CD4-positive, alpha-beta T cell treated with Interleukin-12 subunit alpha and Interleukin-12 subunit beta, for 1 hour (primary cell): ENCODE results near the gene CAT.

ENCODE experiments used
- DNase-seq: peaks from one replicate; pipeline ENCODE4 v3.0.0-alpha.2; 2020

CAT gene

DNA sequence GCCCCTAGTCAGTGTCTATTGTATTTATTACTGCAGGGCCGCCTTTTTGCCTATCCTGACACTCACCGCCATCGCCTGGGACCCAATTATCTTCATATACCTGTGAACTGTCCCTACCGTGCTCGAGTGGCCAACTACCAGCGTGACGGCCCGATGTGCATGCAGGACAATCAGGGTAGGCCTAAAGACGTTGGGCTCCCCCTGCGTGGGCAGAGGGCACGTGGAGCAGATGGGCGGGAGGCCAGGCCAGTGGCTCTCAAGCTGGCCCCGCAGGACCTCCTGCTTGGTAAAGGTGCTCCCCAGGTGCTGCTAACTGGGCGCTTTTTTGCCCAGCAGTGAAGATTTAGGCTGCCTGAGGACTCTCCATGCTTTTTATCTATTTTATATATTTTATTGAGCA is 22.5 kb downstream of the CAT start:
- no peak for DNase-seq

- DNase-seq: no peak
These were observed 25.9 kb downstream of the CAT start for GRCh38 chr11:34464591-34465051.

- DNase-seq: no peak
These were observed 28.2 kb downstream of the CAT start for GRCh38 chr11:34466802-34467488.

GRCh38 chr11:34468209-34468841 is 29.6 kb downstream of the CAT start:
- peak; percentile 36 for DNase-seq

GRCh38 chr11:34473603-34474169 is 35.0 kb downstream of the CAT start:
- no peak for DNase-seq

DNA sequence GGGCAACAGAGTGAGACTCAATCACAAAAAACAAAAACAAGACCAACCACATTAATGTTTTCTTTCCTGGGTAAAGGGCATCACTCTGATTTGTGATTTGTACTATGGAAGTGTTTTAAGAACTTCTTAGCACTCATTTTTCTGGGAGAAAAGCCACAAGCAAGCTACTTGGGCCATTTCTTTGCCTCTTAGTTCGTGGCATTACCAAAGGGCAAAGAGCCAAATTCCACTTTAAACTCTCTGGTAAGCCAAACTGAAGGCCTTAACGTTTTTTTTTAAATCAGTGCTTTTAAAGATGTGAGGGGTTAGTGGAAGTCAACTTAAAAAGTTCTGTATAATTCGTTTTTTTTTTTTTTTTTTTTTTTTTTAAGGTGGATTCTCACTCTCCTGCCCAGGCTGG is 36.9 kb downstream of the CAT start:
- no peak for DNase-seq

- DNase-seq: no peak
These were observed 38.1 kb downstream of the CAT start for GRCh38 chr11:34476849-34477248.

DNA sequence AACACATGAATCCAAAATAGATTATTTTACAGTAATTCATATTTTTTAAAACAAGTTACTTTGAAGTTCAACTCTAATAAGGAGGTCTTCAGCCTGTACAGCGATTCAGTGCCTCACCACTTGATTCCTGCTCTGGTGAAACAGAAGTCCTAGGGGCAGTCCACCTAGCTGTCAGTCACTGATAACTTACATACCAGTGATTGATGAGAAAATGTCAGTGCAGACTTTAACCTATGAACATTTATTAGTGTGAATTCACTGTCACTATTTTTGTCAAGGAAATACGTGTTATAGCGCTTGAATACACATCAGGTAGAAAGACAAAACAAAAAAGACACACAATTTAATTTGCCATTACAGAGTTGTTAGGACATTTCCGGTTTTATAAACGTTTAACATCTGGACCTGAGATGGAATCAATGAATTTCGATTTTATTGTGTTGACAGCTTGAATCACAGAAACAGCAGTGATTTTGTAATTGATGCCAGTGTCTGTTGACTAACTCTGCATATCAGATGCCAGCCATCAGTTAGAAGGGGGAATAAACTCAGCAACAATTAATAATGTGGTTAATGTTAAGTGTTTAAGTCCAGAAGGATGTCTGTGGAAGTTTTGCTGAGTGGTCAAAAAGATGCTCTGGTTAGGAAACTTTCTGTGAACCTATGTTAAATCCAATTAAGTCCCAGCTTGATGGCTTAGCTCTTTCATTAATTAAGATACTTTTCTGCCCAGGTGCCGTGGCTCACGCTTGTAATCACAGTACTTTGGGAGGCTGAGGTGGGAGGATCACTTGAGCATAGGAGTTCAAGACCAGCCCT is 40.3 kb downstream of the CAT start:
- no peak for DNase-seq

GRCh38 chr11:34480314-34480713 is 41.6 kb downstream of the CAT start:
- DNase-seq: no peak

DNA sequence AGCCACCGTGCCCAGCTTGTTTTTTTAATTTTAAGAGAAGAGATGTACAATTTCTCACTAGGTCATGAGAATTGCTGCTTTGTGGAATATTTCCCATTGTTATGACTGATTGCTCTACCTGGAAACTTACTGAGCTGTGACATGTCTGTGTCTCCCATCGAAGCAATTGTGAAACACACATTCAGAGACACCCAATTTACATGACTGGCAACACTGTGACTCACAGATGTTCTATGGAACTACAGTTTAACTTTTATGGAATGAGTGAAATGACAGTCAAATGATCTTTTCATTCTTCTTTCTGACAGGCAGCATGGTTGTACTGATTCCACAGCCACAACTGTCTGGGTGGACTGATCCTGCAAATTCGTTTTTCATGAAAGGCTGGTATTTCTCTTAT is 42.6 kb downstream of the CAT start:
- DNase-seq: no peak

GRCh38 chr11:34483106-34483874 is 44.6 kb downstream of the CAT start:
- DNase-seq: no peak

GRCh38 chr11:34487430-34487829 is 48.7 kb downstream of the CAT start:
- no peak for DNase-seq

DNA sequence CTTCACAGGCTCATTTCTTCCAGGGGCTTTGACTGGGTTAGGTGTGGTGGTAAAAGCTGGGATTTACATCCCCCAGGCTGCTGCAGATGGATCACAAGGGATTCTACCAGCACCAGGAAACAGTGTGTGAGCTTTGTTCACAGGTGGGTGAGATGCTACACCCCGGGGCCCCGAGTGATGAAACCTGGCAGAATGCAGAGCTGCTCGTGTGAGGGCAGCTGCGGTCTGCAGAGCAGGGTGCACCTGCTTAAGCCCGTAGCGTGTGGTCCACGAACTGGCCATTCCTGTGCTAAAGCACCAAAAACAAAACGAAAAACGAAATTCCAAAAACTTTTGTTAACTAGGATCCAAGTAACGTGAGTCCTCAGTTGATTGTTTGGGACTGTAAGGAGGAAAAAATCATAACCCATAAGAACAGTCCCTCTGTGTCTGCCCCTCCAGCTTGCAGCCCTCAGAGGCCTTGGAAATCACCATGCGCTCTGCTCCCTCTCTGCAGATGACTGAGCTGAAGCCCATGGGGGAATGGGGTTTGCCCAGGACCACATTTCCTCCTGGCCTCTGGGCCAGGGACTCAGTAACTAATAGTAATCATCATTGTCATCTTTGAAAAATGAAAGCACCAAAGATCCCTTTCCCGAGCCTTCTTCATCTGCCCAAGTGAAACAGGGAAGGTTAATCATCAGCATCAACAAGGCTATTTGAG is 50.3 kb downstream of the CAT start:
- DNase-seq: no peak

- DNase-seq: no peak
These were observed 51.6 kb downstream of the CAT start for GRCh38 chr11:34490304-34490703.

GRCh38 chr11:34492806-34493414 is 54.2 kb downstream of the CAT start:
- peak; percentile 47 for DNase-seq

DNA sequence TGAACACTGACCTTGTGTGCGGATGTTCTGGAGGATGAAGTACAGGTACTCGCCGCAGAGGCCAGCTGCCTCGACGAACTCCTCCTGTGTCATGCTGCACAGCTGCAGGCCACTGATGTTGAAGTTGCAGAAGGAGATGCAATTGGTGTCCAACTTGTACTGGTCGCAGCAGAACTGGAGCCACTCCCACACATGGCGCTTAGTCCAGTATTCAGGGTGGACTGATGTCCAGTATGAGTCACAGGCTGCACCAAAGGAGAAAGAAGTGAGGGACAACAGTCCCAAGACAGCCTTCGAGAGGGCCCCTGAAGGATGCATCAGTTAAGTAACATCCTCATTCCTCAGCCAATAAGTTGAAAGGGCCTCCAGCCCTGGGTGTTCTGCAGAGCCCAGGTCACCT is 54.7 kb downstream of the CAT start:
- no peak for DNase-seq

GRCh38 chr11:34493926-34494595 is 55.3 kb downstream of the CAT start:
- DNase-seq: no peak

DNA sequence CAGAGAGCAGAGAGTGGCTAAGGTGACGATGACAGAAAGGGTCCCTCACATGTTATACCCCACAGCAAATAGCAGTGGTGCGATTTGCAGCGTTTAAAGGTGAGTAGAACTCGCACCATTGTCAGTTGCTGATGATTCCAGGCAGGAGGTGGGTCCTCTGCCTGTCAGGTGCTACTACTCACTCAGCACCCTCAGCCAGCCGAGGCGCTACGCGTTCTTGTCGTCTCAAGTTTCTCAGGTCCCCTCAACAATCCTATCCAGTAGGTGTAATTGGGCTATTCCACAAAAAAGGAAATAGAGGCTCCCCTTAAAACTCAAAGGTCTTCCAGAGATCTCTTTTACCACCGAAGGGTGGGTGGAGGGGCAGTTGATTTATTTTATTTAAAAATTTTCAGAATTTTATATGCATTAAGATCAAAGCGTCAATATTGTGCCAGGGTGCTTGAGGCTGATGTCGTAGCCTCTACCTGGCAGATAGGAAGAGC is 56.5 kb downstream of the CAT start:
- DNase-seq: no peak

DNA sequence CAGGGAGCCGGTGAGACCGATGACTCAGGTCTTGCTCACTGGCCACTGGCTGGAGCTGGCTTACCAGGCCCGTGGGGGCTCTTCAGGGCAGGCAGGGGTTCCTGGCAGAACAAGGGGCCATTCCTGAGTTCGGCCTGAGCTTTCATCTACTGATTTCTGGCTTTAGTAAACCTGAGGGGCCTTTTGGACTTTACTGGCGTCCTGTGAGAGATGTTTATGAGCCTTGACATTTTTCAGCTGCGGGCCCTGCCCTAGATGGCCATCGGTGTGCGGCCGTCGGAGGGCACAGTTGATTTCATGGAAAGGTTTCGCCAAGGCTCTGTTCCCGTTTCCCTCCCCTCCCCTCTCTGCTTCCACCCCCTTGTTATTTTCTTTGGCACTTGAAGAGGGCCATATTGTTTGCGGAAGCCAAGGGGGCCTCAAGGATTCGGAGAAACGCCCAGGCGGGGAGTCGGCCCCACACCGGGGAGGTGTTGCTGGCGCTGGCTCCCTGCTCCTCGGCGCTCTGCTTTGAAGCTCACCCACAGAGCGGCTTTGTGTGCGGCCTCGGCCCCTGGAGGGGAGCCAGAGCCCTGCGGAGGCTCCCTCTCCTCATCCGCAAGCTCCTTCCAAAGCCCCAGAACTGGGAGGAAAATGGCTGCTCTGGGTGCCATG is 57.1 kb downstream of the CAT start:
- no peak for DNase-seq
